ENCODE data around the gene MYO1F.
"Not testable (repeated sequence)": the region's sequence is repeated elsewhere in the genome, so short reads cannot be mapped to it uniquely, and the experiment has no call there.

MYO1F gene

GRCh38 chr19:8558325-8558724, 18.9 kb downstream of the MYO1F start:
- no peak for DNase-seq

- DNase-seq: no peak
These were observed 19.5 kb downstream of the MYO1F start for GRCh38 chr19:8557642-8558238.

GRCh38 chr19:8553729-8554128, 23.5 kb downstream of the MYO1F start:
- DNase-seq: not testable (repeated sequence)

GRCh38 chr19:8552810-8553209, 24.4 kb downstream of the MYO1F start:
- peak; percentile 11 for DNase-seq

GRCh38 chr19:8550070-8550469, 27.2 kb downstream of the MYO1F start:
- DNase-seq: no peak

GRCh38 chr19:8545743-8546142, 31.5 kb downstream of the MYO1F start:
- no peak for DNase-seq

GRCh38 chr19:8544168-8544567, 33.1 kb downstream of the MYO1F start:
- no peak for DNase-seq

GRCh38 chr19:8539621-8540149, 37.6 kb downstream of the MYO1F start:
- DNase-seq: no peak

GRCh38 chr19:8537099-8537498, 40.1 kb downstream of the MYO1F start:
- DNase-seq: no peak

- DNase-seq: no peak
These were observed 41.0 kb downstream of the MYO1F start for GRCh38 chr19:8536282-8536681.

- DNase-seq: no peak
These were observed 45.0 kb downstream of the MYO1F start for GRCh38 chr19:8532225-8532624.

- no peak for DNase-seq
These were observed 45.8 kb downstream of the MYO1F start for GRCh38 chr19:8531470-8531869.

GRCh38 chr19:8530061-8530679, 47.1 kb downstream of the MYO1F start:
- DNase-seq: no peak

- no peak for DNase-seq
These were observed 47.8 kb downstream of the MYO1F start for GRCh38 chr19:8529369-8530006.

- no peak for DNase-seq
These were observed 48.7 kb downstream of the MYO1F start for GRCh38 chr19:8528500-8528899.

- no peak for DNase-seq
These were observed 50.7 kb downstream of the MYO1F start for GRCh38 chr19:8526345-8527091.

- DNase-seq: no peak
These were observed 51.9 kb downstream of the MYO1F start for GRCh38 chr19:8525401-8525684.

- DNase-seq: no peak
These were observed 57.9 kb downstream of the MYO1F start for GRCh38 chr19:8519388-8519787.

- no peak for DNase-seq
These were observed 58.7 kb downstream of the MYO1F start for GRCh38 chr19:8518536-8518935.

- DNase-seq: no peak
These were observed 59.4 kb downstream of the MYO1F start for GRCh38 chr19:8517551-8518442.

GRCh38 chr19:8515317-8515716, 61.9 kb downstream of the MYO1F start:
- no peak for DNase-seq

- not testable (repeated sequence) for DNase-seq
These were observed 62.7 kb downstream of the MYO1F start for GRCh38 chr19:8514505-8515009.

All from NCI-H524 treated with DMSO at 0.1 percent for 48 hours (cell line).